ENCODE data around the gene GPANK1.

GPANK1 gene

GRCh38 chr6:31657406-31658157, 7.2 kb downstream of the GPANK1 start:
- H3K4me3 ChIP-seq (ENCODE audit: low read depth, low read length) = no peak overlapping the region
- CTCF ChIA-PET = interaction anchor here (0.6 to 1.1 kb wide), 4 partner anchors 23 to 1217 kb away, joined by 3 to 4 read pairs (median 3); partner anchors contain the start of genes LST1 and LY6G5C
- peaks cover 5% of the 10 kb centered on the region; the same call in 1 of the 2 replicates for H3K4me1 ChIP-seq (ENCODE audit: control insufficient read depth, insufficient read depth, low read length)
- POLR2A ChIA-PET = interaction anchor here (0.9 to 3.2 kb wide), 5 partner anchors 9 to 314 kb away, joined by 3 to 11 read pairs (median 3); partner anchors contain the start of genes DXO, HSPA1B and PRRC2A
- H3K27ac ChIP-seq (ENCODE audit: extremely low read depth, low read depth, low read length) = no peak overlapping the region
- no peaks in the 10 kb centered on the region for H3K9me3 ChIP-seq (ENCODE audit: control insufficient read depth, insufficient read depth, low read depth, low read length)
- H3K36me3 ChIP-seq (ENCODE audit: control insufficient read depth in 2 of 2, insufficient read depth in 1 of 2, low read length in 2 of 2) = peaks cover 0 to 43% of the 10 kb centered on the region in 2 experiments; a peak in 2 of 3 replicates
- TF ChIP-seq GLI2 (tag by site-specific recombination; IDR thresholded peaks at IDR 0.05; ENCODE audit: borderline replicate concordance, low read depth) = no peak
- no peak for TF ChIP-seq ZSCAN5A (tag by site-specific recombination; IDR thresholded peaks at IDR 0.05)
- TF ChIP-seq ATF2 (tag by site-specific recombination; IDR thresholded peaks at IDR 0.05; ENCODE audit: low read depth) = peak; percentile 89
- no peak for TF ChIP-seq ZNF426 (tag by site-specific recombination; IDR thresholded peaks at IDR 0.05)
- no peak for TF ChIP-seq ZNF280D (tag by site-specific recombination; IDR thresholded peaks at IDR 0.05)
- no peak for TF ChIP-seq KLF1 (tag by site-specific recombination; IDR thresholded peaks at IDR 0.05)
- TF ChIP-seq ZBTB48 (tag by site-specific recombination; IDR thresholded peaks at IDR 0.05) = no peak
- TF ChIP-seq ZNF398 (tag by site-specific recombination; IDR thresholded peaks at IDR 0.05) = peak; percentile 84
- no peak for TF ChIP-seq ZNF146 (tag by site-specific recombination; IDR thresholded peaks at IDR 0.05)
- no peak for TF ChIP-seq ZNF19 (tag by site-specific recombination; IDR thresholded peaks at IDR 0.05; ENCODE audit: low read depth)
- no peak for TF ChIP-seq ZNF624 (tag by site-specific recombination; IDR thresholded peaks at IDR 0.05)
- TF ChIP-seq ZBTB21 (tag by site-specific recombination; IDR thresholded peaks at IDR 0.05) = peak; percentile 92
- TF ChIP-seq EGR2 (tag by site-specific recombination; IDR thresholded peaks at IDR 0.05; ENCODE audit: low read depth) = no peak
- no peak for TF ChIP-seq ZNF138 (tag by site-specific recombination; IDR thresholded peaks at IDR 0.05; ENCODE audit: borderline replicate concordance)
- TF ChIP-seq PRDM6 (tag by site-specific recombination; IDR thresholded peaks at IDR 0.05) = no peak
- no peak for TF ChIP-seq PRDM2 (tag by site-specific recombination; IDR thresholded peaks at IDR 0.05; ENCODE audit: borderline replicate concordance)
- no peak for TF ChIP-seq INSM2 (tag by site-specific recombination; IDR thresholded peaks at IDR 0.05)
- TF ChIP-seq ZNF521 (tag by site-specific recombination; IDR thresholded peaks at IDR 0.05) = no peak

All from HEK293 (cell line).